ENCODE measurements around the gene ITGAV.

- TF ChIP-seq, protein P1, sequence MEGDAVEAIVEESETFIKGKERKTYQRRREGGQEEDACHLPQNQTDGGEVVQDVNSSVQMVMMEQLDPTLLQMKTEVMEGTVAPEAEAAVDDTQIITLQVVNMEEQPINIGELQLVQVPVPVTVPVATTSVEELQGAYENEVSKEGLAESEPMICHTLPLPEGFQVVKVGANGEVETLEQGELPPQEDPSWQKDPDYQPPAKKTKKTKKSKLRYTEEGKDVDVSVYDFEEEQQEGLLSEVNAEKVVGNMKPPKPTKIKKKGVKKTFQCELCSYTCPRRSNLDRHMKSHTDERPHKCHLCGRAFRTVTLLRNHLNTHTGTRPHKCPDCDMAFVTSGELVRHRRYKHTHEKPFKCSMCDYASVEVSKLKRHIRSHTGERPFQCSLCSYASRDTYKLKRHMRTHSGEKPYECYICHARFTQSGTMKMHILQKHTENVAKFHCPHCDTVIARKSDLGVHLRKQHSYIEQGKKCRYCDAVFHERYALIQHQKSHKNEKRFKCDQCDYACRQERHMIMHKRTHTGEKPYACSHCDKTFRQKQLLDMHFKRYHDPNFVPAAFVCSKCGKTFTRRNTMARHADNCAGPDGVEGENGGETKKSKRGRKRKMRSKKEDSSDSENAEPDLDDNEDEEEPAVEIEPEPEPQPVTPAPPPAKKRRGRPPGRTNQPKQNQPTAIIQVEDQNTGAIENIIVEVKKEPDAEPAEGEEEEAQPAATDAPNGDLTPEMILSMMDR (IDR thresholded peaks at IDR 0.05; ENCODE audit: extremely low read depth in 1 of 2, insufficient read depth in 1 of 2, low read depth in 1 of 2, low read length in 2 of 2): no peak
- TF ChIP-seq POLR2A (IDR thresholded peaks at IDR 0.05; ENCODE audit: low read depth, low read length): no peak
- TF ChIP-seq MYC (IDR thresholded peaks at IDR 0.05; ENCODE audit: low read depth, low read length): no peak
- no peak for TF ChIP-seq POLR2AphosphoS5 (IDR thresholded peaks at IDR 0.05; ENCODE audit: insufficient read depth, low read depth, low read length)
- no peak for TF ChIP-seq GATA2 (IDR thresholded peaks at IDR 0.05; ENCODE audit: insufficient read depth, insufficient read length, low read depth, low read length)
Observed at GRCh38 chr2:186599186-186599778, 9.4 kb downstream of the ITGAV start.
